Natural killer cell treated with Interleukin-12 subunit alpha and Interleukin-12 subunit beta and Interleukin-15 and Interleukin-18, amount 100 ng/mL, for 72 hours (primary cell): ENCODE data around the gene TSPAN17. TPM values are rescaled to one million over a fixed set of nuclear protein-coding genes. Genes with fewer than 3 reads are reported as not detected.
"Not testable (repeated sequence)": the region's sequence is repeated elsewhere in the genome, so short reads cannot be mapped to it uniquely, and the experiment has no call there.

Source experiments
- ATAC-seq, 2 donors: fragments of 150-1000 bp; cut with Tn5 transposase in 1 of 2; sonication (Bioruptor Pico), chemical (Tn5 transposase) in 1 of 2; 2 replicates each; pipeline ENCODE4 v1.10.0; 2021
- DNase-seq: peaks from one replicate; pipeline ENCODE4 v3.0.0; 2022; ENCODE audit warnings: low spot score
- H3K27ac Mint-ChIP-seq, 2 donors: 1 replicate in 1 of 2; 2 replicates in 1 of 2; pipeline ENCODE4 v1.8.0; 2022; ENCODE audit warnings: mixed read lengths in 2 of 2, mild to moderate bottlenecking in 1 of 2, moderate library complexity in 1 of 2
- H3K27me3 Mint-ChIP-seq, 2 donors: 1 replicate in 1 of 2; 2 replicates in 1 of 2; pipeline ENCODE4 v1.8.0; 2022; ENCODE audit warnings: mixed read lengths in 2 of 2
- H3K36me3 Mint-ChIP-seq: one replicate; pipeline ENCODE4 v1.8.0; 2022; ENCODE audit warnings: mixed read lengths
- H3K4me1 Mint-ChIP-seq, 2 donors: 1 replicate in 1 of 2; 2 replicates in 1 of 2; pipeline ENCODE4 v1.8.0; 2022; ENCODE audit warnings: low read depth in 2 of 2, mixed read lengths in 2 of 2, mild to moderate bottlenecking in 1 of 2
- H3K4me3 Mint-ChIP-seq: one replicate; pipeline ENCODE4 v1.8.0; 2022; ENCODE audit warnings: mixed read lengths
- H3K9me3 Mint-ChIP-seq: 2 replicates; pipeline ENCODE4 v1.8.0; 2022; ENCODE audit warnings: mixed read lengths
- total RNA-seq, 2 donors: library from RNA; stranded (reverse); gene quantifications; one replicate each; pipeline ENCODE4 v1.2.3, GENCODE V29; 2022

Gene TSPAN17
- total RNA-seq, 2 donors from 2014 or later, result 48.9 to 67.6 TPM

DNA sequence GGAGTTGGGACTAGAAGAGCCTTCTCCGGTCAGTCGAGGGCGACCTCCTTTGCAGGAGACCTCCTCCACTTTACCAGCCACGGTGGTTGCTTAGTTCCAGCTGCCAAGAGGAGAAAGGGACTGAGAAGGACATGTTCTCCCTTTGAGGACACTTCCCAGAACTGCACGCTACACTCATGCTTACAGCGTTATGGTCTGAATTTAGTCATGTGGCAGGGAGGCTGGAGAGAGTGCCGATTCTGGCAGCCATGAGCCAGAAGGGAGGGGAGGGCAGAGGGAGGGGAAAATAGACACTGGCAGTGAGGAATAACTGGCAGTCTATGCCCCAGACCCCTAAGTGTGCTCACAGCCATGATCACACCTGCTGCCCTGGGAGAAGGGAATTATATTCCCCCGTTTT is 47.8 kb downstream of the TSPAN17 start:
- Mint-ChIP-seq H3K36me3 (no peaks in the 10 kb centered on the region), H3K27ac (no peak overlapping the region), H3K9me3 (no peaks in the 10 kb centered on the region), H3K27me3 (peaks cover 46 to 55% of the 10 kb centered on the region in 2 donors), H3K4me3 (no peak overlapping the region), H3K4me1 (no peaks in the 10 kb centered on the region)
- no peak for ATAC-seq
- no peak for DNase-seq

DNA sequence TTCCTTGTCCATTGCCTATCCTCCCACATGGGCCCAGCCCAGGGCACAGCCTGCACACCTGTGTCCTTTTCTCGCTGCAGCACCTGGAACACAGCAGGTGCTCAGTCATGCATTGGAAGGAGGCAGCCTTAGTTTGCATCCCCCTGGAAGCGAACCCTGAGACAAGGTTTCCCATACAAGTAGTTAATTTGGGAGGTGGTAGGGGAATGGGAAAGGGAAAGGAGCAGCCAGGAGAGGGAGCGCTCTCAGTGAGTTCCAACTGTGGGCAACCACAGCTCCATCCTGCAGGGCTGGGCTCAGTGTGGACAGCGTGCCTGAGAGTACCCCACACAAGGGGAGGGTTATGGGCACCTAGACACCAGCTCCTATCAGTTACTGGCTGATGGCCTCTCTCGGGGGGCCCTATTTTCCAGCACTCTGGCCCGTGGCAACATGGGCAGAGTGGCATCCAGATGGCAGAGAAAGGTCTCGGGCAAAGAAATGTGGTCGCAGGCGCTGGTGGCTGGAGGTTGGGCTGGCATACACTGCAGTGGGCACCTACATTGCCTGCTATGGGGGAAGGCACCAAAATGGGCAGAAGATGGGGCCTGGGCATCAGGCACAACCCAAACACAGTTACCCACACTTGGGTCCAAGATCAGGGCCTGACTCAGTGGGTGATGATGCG is 50.1 kb downstream of the TSPAN17 start:
- H3K36me3 Mint-ChIP-seq, result no peaks in the 10 kb centered on the region
- ATAC-seq (no peak), DNase-seq (peak; percentile 15)
- no peaks in the 10 kb centered on the region for H3K4me1 Mint-ChIP-seq
- H3K27ac Mint-ChIP-seq, result no peak overlapping the region
- no peaks in the 10 kb centered on the region for H3K9me3 Mint-ChIP-seq
- H3K27me3 Mint-ChIP-seq, result peaks cover 46 to 60% of the 10 kb centered on the region in 2 donors
- H3K4me3 Mint-ChIP-seq, result no peak overlapping the region

- peaks cover 40 to 59% of the 10 kb centered on the region in 2 donors for H3K27me3 Mint-ChIP-seq
- ATAC-seq (peak in 1 of 2 donors; percentile 31), DNase-seq (peak; percentile 42)
- H3K4me3 Mint-ChIP-seq, result no peak overlapping the region
- H3K9me3 Mint-ChIP-seq, result no peaks in the 10 kb centered on the region
- no peaks in the 10 kb centered on the region for H3K36me3 Mint-ChIP-seq
- no peaks in the 10 kb centered on the region for H3K4me1 Mint-ChIP-seq
- H3K27ac Mint-ChIP-seq, result no peak overlapping the region
These were observed 50.8 kb downstream of the TSPAN17 start for GRCh38 chr5:176697934-176698538.

GRCh38 chr5:176699446-176699845 is 52.2 kb downstream of the TSPAN17 start:
- H3K27me3 Mint-ChIP-seq, result peaks cover 39 to 55% of the 10 kb centered on the region in 2 donors
- not testable (repeated sequence) for H3K4me3 Mint-ChIP-seq, H3K9me3 Mint-ChIP-seq, H3K36me3 Mint-ChIP-seq, H3K4me1 Mint-ChIP-seq, H3K27ac Mint-ChIP-seq, ATAC-seq
- DNase-seq, result peak; percentile 16

DNA sequence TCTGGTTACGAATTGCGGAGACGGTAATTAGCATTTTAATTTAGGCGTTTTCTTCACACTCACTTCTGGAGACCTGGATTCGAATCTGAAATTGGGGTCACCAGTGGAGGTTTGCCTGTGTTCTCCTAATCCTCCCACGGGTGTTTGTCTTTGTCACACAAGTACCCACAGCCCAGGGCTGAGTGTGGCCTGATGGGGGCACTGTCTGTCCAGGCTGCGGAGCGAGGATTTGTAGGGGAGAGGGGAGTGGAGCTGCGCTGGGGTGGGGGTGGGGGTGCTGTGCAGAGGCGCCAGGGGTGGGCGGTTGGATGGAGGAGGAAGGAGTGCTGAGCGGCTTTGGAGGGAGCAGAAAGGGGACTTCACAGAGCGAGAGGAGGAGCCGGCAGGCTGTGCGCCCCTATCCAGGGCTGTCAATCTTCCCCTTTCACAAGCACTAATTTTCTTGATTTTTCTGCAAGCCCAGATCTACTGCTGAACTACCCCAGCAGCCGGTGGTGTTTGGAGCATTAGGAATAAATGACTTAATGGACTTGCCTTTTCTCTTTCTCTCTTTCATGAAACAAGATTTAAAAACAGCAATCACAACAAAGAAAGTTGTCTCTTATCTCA is 53.1 kb downstream of the TSPAN17 start:
- DNase-seq (peak; percentile 60), ATAC-seq (no peak)
- Mint-ChIP-seq H3K4me3 (no peak overlapping the region), H3K4me1 (no peaks in the 10 kb centered on the region), H3K27ac (no peak overlapping the region), H3K27me3 (peaks cover 39 to 49% of the 10 kb centered on the region in 2 donors), H3K36me3 (no peaks in the 10 kb centered on the region), H3K9me3 (no peaks in the 10 kb centered on the region)

- DNase-seq (peak; percentile 40), ATAC-seq (no peak)
- no peak overlapping the region for H3K4me3 Mint-ChIP-seq
- no peaks in the 10 kb centered on the region for H3K36me3 Mint-ChIP-seq
- H3K27ac Mint-ChIP-seq, result no peak overlapping the region
- H3K4me1 Mint-ChIP-seq, result no peaks in the 10 kb centered on the region
- no peaks in the 10 kb centered on the region for H3K9me3 Mint-ChIP-seq
- peaks cover 20 to 31% of the 10 kb centered on the region in 2 donors for H3K27me3 Mint-ChIP-seq
These were observed 55.7 kb downstream of the TSPAN17 start for GRCh38 chr5:176702671-176703641.

DNA sequence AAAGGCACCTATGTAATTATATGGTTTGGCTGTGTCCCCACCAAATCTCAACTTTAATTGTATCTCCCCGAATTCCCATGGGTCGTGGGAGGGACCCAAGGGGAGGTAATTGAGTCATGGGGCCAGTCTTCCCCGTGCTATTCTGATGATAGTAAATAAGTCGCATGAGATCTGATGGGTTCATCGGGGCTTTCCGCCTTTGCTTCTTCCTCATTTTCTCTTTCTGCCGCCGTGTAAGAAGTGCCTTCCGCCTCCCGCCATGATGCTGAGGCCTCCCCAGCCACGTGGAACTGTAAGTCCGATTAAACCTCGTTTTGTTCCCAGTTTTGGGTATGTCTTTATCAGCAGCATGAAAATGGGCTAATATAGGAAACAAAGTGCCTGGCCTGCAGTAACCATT is 56.6 kb downstream of the TSPAN17 start:
- ATAC-seq, result no peak
- no peaks in the 10 kb centered on the region for H3K4me1 Mint-ChIP-seq
- no peaks in the 10 kb centered on the region for H3K36me3 Mint-ChIP-seq
- no peak overlapping the region for H3K27ac Mint-ChIP-seq
- DNase-seq, result peak; percentile 5
- peaks cover 20 to 29% of the 10 kb centered on the region in 2 donors for H3K27me3 Mint-ChIP-seq
- no peak overlapping the region for H3K4me3 Mint-ChIP-seq
- no peaks in the 10 kb centered on the region for H3K9me3 Mint-ChIP-seq

GRCh38 chr5:176704355-176704754 is 57.1 kb downstream of the TSPAN17 start:
- no peak for ATAC-seq
- no peak overlapping the region for H3K4me3 Mint-ChIP-seq
- no peaks in the 10 kb centered on the region for H3K36me3 Mint-ChIP-seq
- no peak overlapping the region for H3K27ac Mint-ChIP-seq
- H3K27me3 Mint-ChIP-seq, result peaks cover 20 to 31% of the 10 kb centered on the region in 2 donors
- H3K4me1 Mint-ChIP-seq, result no peaks in the 10 kb centered on the region
- no peaks in the 10 kb centered on the region for H3K9me3 Mint-ChIP-seq
- peak; percentile 22 for DNase-seq

DNA sequence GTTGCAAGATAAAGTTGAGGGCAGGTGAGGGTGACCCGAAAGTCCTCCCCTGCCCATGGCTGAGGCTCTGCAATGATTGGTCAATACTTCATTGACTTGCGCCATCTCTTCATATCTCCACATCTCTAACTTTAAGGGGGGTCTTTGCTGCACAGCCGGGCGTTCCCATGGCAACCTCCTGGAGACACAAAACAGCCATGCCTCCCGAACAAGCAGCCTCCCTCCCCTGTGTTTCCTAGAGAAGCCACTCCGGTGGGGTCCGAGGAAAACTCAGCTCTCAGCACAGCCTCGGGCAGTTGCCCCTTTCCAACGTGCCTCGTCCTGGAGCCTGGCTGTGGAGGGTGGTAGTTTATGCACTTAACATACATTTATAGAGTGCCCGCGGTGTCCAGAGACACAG is 57.5 kb downstream of the TSPAN17 start:
- Mint-ChIP-seq H3K4me3 (no peak overlapping the region), H3K4me1 (no peaks in the 10 kb centered on the region), H3K27ac (no peak overlapping the region), H3K27me3 (peaks cover 20 to 32% of the 10 kb centered on the region in 2 donors), H3K36me3 (no peaks in the 10 kb centered on the region), H3K9me3 (no peaks in the 10 kb centered on the region)
- ATAC-seq, result no peak
- no peak for DNase-seq

Other genes with a start within 250 kb of the TSPAN17 start
- gene CLTB, start 230.9 kb upstream of the TSPAN17 start, total RNA-seq, result 10 to 100 TPM; 64.0 to 80.5 TPM
- gene FAF2, start 199.1 kb upstream of the TSPAN17 start, total RNA-seq, result 10 to 100 TPM; 47.3 to 50.5 TPM
- gene RNF44, start 110.1 kb upstream of the TSPAN17 start, total RNA-seq, result 10 to 100 TPM; 58.1 to 76.3 TPM
- under 1 TPM; 0.33 to 0.40 TPM for gene CDHR2, start 98.1 kb upstream of the TSPAN17 start, total RNA-seq
- gene GPRIN1, start 37.3 kb upstream of the TSPAN17 start, total RNA-seq, result 1 to 10 TPM; 2.7 to 5.9 TPM
- gene SNCB, start 16.9 kb upstream of the TSPAN17 start, total RNA-seq, result not detected
- not detected for gene EIF4E1B, start 16.8 kb upstream of the TSPAN17 start, total RNA-seq
- not detected for gene UNC5A, start 163.1 kb downstream of the TSPAN17 start, total RNA-seq